GM12892 (cell line): ENCODE measurements around the gene ZNF594. TPM values are rescaled to one million over a fixed set of nuclear protein-coding genes. Genes with fewer than 3 reads are reported as not detected.
"Not testable (repeated sequence)": the region's sequence is repeated elsewhere in the genome, so short reads cannot be mapped to it uniquely, and the experiment has no call there.

ENCODE experiments used
- DNase-seq: peaks from one replicate; pipeline ENCODE4 v3.0.0; 2011; ENCODE audit not compliant: insufficient read length
- FAIRE-seq: peaks from 2 replicates; lab custom pipeline; 2011; peaks lifted over from hg19 to GRCh38; lab: Jason Lieb, UNC
- POLR2A ChIP-seq: IDR thresholded peaks from 2 replicates; pipeline ENCODE4 v1.6.1; 2011; ENCODE audit warnings: low read depth, low read length, control low read depth
- POLR2AphosphoS5 ChIP-seq: IDR thresholded peaks from 2 replicates; pipeline ENCODE4 v1.6.1; 2011; ENCODE audit warnings: low read depth, low read length, control low read depth
- TAF1 ChIP-seq: IDR thresholded peaks from 2 replicates; pipeline ENCODE4 v1.6.1; 2011; ENCODE audit warnings: low read depth, mild to moderate bottlenecking, control low read depth, low read length, borderline replicate concordance
- polyA plus RNA-seq: library from polyadenylated mRNA; unstranded; fragments of >200 nt; gene quantifications from one replicate; pipeline ENCODE4 v1.2.1, GENCODE V29; 2012; ENCODE audit warnings: missing spikeins, inconsistent platforms; ENCODE audit not compliant: missing spikeins

ZNF594 gene
- 4.2 TPM for polyA plus RNA-seq

GRCh38 chr17:5191541-5192417 lies at the start of gene ZNF594:
ZNF594 (minus strand) TSS chr17:5191868; CDS start chr17:5184256, 7,612 bp downstream.
- FAIRE-seq, result peak; percentile 100
- TF ChIP-seq POLR2AphosphoS5 (peak; percentile 74), TAF1 (peak; percentile 73), POLR2A (peak; percentile 94)

DNA sequence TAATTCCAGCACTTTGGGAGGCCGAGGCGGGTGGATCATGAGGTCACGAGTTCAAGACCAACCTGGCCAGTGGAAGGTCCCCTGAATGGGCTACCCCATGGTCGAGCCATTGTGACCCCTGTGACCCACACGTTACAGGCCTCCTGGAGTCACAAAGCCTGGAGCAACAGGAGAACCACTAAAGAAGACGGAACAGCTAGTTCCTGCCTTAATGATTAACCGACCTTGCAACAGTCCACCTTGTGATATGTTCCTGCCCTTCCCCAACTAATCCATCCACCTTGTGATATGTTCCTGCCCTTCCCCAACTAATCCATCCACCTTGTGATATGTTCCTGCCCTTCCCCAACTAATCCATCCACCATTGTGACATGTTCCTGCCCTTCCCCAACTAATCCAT lies 48.1 kb upstream of the ZNF594 start:
- FAIRE-seq, DNase-seq: not testable (repeated sequence)

More at GRCh38 chr17:5191541-5192417, at the start of gene ZNF594:
- peak; percentile 99 for DNase-seq

- TF ChIP-seq TAF1 (no peak), POLR2AphosphoS5 (no peak), POLR2A (no peak)
- DNase-seq (no peak), FAIRE-seq (no peak)
Observed at GRCh38 chr17:5238333-5238732, 46.7 kb upstream of the ZNF594 start.

DNA sequence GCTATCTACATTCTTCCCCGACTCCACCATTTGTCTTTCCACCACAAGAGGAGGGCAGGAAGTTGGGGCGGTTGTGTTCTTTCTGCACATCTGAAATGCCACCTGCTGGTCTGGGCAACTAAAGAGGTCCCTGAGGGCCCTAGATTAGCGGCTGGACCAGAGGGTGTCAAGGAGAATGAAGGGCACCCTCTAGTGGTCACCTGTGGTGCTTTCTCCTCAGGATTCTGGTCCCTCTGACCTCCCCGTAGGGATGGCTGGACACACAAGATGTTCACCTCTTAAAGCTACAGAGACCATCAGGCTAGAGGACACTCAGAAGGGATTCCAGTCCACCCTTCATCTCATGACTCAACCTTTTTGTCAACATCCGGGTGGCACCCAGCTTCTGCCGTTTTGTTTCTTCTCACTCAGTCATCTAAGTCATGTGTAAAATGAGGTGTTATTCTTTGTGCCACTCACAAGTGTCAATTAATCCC lies 45.9 kb upstream of the ZNF594 start:
- FAIRE-seq, result peak; percentile 92
- no peak for TF ChIP-seq POLR2A
- TF ChIP-seq TAF1, result no peak
- TF ChIP-seq POLR2AphosphoS5, result no peak
- DNase-seq, result no peak

GRCh38 chr17:5236938-5237540 lies 45.4 kb upstream of the ZNF594 start:
- FAIRE-seq (no peak), DNase-seq (no peak)
- no peak for TF ChIP-seq TAF1
- no peak for TF ChIP-seq POLR2A
- no peak for TF ChIP-seq POLR2AphosphoS5

DNA sequence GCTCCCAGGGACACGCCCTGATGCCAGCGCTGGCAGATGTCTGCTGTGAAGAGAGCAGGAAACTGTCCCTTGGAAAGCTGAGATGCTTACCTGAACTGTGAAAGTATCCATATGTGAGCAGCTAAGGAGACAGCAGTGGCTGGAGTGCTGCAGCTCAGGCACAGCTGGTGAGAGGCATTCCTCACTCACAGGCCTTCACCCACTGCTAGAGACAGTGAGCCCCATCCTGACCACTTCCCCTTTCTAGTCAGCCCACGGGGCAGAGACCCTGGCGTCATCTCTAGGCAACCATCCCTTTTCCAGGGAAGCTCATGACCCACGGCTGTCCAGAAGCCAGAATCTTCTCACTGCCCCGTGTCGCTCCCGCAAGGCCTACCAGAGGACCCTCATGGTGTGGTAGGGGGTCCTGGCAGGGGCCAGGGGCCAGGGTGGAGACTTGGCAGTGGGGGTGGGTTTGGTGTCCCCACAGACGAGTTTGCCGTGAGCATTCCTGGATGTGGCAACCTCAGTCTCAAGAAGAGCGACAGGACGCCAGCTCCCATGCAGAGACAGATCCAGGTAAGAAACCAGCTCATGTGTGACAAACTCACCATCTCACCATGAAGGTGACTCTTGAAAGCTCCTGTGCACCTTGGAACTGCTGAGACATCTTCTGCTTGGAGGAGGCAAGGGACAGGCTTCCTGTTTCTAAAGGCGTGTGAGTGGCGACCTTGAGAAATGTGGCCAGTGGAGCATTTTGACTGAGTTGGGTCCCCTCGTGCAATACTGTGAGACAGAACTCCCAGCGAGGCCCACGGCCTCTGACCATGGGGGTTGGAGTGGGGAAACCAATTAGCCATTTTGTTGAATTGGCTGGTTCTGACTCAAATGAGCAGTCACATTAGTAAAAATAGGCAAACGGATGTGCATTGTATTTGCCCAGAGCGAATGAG lies 43.2 kb upstream of the ZNF594 start, which contains the start of gene SCIMP:
TSS of gene SCIMP (minus strand) at position 216 of the 932 bp plus-strand sequence. CDS start at position 111, 105 bp downstream.
- no peak for DNase-seq
- peak; percentile 100 for FAIRE-seq
- peak; percentile 98 for TF ChIP-seq POLR2AphosphoS5
- TF ChIP-seq POLR2A, result peak; percentile 93; the same call in 1 of the 2 replicates
- peak; percentile 58 for TF ChIP-seq TAF1

DNA sequence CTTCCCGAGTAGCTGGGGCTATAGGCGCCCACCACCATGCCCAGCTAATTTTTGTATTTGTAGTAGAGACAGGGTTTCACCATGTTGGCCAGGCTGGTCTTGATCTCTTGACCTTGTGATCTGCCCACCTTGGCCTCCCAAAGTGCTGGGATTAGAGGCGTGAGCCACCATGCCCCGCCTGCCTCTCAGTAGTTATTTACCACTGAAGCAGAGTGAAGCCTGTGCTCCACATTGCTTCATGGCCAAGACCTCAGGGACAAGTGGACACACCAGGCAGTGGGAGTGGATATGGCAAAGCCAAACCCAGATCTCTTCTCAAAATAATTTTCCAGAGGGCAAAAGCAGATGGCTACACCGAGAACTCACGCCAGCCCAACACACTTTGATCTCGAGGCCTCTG lies 41.8 kb upstream of the ZNF594 start:
- not testable (repeated sequence) for FAIRE-seq, DNase-seq
- peak; percentile 57 for TF ChIP-seq POLR2A

GRCh38 chr17:5226940-5227878 lies 35.5 kb upstream of the ZNF594 start:
- DNase-seq, result no peak
- FAIRE-seq, result peak; percentile 95
- TF ChIP-seq POLR2A, result no peak; the same call in 1 of the 2 replicates
- TF ChIP-seq POLR2AphosphoS5, result peak; percentile 81

DNA sequence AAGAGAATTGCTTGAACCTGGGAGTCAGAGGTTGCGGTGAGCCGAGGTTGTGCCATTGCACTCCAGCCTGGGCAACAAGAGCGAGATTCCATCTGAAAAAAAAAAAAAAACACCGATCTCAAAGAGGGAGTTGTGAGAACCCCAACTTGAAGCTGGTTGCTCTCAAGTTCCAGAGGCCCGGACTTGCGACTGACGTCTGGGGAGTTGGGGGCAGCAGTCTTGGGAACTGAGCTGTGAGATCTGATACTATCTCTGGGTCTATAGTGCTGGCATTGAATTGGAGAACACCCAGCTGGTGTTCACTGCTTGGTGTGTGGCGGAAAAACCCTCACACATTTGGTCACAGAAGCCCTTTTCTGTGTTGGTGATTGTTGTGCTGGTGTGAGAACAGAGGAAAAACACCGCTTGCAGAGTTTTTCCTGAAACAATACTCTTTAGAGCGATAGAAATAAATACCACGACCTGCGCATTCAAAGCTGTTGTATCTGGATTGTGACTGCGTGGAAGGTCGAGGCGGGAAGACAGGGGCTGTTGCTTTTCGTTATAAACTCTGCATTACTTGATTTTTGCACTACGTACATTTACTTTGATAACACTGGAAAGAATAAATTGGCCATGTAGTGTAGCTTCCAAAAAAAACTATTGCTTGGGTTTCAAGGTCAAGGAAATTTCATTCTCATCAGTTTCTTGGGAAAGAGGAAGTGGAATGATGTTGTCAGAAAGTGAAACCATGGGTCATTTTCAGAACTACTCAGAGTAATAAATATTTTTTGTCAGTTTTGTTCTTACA lies 34.2 kb upstream of the ZNF594 start:
- TF ChIP-seq POLR2AphosphoS5 (peak; percentile 27; the same call in 1 of the 2 replicates), POLR2A (0 out of 2 replicates have a peak, but pooled peaks have one; percentile 41), TAF1 (no peak)
- peak; percentile 93 for FAIRE-seq
- no peak for DNase-seq

DNA sequence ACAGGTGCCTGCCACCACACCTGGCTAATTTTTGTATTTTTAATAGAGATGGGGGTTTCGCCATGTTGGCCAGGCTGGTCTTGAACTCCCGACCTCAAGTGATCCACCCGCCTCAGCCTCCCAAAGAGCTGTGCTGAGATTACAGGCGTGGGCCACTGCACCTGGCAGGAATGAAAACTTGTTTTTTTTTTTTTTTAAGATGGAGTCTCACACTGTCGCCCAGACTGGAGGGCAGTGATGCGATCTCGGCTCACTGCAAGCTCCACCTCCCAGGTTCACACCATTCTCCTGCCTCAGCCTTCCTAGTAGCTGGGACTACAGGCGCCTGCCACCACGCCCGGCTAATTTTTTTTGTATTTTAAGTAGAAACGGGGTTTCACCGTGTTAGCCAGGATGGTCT lies 30.2 kb upstream of the ZNF594 start:
- FAIRE-seq, result not testable (repeated sequence)

More for the DNA sequence above, 30.2 kb upstream of the ZNF594 start:
- not testable (repeated sequence) for DNase-seq
